ENCODE results near the gene NFATC2.

- TF ChIP-seq CTCF (conservative IDR thresholded peaks at IDR 0.05; ENCODE audit: low read length) (no peak), EZH2phosphoT487 (IDR thresholded peaks at IDR 0.05; ENCODE audit: borderline replicate concordance) (no peak)
These were observed 41.6 kb upstream of the NFATC2 start for GRCh38 chr20:51584116-51584515.
